LNCAP (cell line): Measurements from ENCODE around the gene GPR179.
A peak's percentile ranks its signal among the peaks of the same experiment; 100 is the strongest.

Source experiments
- CTCF ChIP-seq: fragments of 450-650 bp; IDR thresholded peaks from 2 replicates; pipeline ENCODE4 v1.5.1; 2017; ENCODE audit warnings: mild to moderate bottlenecking

GPR179 gene

GRCh38 chr17:38339891-38340290 lies 3.9 kb downstream of the GPR179 start:
- no peak for TF ChIP-seq CTCF

GRCh38 chr17:38338535-38338934 lies 5.2 kb downstream of the GPR179 start:
- TF ChIP-seq CTCF, result no peak

DNA sequence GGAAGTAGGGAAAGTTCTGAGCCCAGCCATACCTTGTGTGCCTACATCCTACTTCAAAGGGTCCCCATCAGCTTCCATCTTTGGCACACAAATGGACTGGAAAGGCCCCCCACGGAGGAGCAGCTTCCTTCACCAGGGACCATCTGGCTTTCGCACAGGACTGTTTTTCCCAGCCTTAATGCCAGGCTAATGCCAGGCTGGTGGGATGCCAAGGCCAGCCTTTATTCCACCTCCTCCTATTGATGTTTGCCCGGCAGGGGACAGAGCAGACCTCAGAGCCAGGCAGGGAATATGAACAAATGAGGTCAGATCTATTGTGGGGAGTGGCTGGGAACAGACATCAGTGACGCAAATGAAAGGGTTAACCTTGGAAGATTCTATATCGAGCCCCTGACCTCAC lies 5.7 kb downstream of the GPR179 start:
- no peak for TF ChIP-seq CTCF

GRCh38 chr17:38336838-38337237 lies 6.9 kb downstream of the GPR179 start:
- TF ChIP-seq CTCF, result no peak

- TF ChIP-seq CTCF, result no peak
Measured at GRCh38 chr17:38334480-38335364, 9.0 kb downstream of the GPR179 start.

DNA sequence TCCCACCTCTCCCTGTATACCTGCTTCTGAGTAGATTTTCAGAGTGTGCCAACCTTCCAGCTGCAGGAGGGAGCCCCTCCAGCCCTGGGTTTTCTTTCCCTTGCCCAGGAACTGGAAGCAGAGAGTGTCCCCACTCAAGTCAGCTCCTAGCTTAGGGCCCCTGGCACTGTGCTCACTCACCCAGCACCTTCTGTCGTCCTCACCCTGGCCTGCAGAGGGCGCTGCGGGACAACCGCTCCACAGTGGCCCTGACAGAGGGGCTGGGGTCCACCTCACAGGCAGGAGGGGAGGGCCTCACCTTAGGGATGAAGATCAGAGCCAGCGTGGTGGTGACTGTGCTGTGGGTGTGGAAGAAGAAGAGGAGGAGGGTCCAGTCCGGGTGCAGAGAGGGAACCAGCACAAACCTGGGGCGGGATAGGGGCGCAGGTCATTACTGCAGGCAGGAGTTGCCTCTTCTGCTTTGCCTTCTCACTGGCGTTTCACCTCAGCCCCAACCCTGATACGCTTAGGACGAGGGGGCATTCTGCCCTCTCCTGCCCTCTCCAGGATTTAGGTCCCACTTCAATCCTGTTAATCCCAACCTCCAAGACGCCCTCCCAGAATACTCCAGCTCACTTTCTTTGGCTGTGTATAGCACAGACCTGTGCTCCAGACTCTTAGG lies 10.0 kb downstream of the GPR179 start:
- peak; percentile 93 for TF ChIP-seq CTCF

DNA sequence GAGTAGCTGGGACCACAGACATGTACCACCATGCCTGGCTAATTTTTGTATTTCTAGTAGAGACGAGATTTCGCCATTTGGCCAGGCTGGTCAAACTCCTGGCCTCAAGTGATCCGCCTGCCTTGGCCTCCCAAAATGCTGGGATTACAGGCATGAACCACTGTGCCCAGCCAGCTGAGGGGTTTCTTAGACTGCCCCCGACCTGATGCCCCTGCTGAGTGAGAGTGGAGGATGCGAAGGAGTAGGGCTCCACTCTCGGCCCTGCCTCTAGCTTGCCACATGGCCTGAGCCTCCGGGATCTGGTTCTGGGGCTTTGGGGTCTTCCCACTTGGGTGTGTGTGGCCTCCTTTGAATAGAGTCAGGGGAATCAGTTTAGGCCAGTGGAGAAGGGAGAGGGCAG lies 11.0 kb downstream of the GPR179 start:
- TF ChIP-seq CTCF, result no peak
